Islet precursor cell (in vitro differentiated cells): ENCODE data around the gene NEK4.
A peak's percentile ranks its signal among the peaks of the same experiment; 100 is the strongest.
"Not testable (repeated sequence)": the region's sequence is repeated elsewhere in the genome, so short reads cannot be mapped to it uniquely, and the experiment has no call there.

ENCODE experiments used
- DNase-seq: peaks from one replicate; pipeline ENCODE4 v3.0.0-alpha.2; 2018

Gene NEK4

DNA sequence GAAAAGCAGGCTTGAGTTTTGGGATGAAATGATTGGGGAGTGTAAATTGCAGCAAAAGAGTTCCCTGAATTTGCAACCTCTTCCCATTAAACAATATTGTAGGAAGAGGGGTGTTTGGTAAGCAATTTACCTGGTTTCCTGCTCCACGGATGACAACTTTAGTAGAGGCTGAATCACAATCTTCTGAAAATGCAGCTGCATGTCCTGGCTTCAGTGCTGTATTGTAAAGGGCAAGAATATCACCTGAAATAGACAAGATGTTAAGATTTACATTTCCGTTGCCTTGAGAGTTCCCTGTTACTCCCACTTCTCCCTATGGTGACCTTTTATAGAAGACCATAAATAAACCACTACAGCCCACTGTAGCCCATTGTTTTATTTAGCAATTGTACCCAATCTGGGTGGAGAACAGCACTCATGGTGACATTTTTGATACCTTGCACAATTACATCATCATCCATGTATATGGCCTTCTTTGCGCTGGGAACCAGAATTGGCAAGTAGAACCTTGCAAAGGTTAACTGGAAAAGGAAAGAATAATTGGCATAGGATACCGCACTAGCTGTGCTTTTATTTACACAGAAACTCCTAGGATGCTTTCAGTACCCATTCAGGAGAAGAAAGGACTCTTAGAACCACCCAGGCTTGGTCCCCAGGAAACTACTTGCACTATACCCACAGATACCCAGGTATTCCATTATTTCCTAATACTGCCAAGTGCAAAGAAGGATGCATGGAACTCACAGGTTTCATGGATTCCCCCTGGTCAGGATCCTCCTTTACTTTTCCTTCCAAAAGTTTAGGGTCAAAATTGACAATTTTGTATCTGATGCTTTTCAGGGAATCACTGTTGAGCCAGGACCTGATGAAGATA lies 74.7 kb downstream of the NEK4 start:
- no peak for DNase-seq

DNA sequence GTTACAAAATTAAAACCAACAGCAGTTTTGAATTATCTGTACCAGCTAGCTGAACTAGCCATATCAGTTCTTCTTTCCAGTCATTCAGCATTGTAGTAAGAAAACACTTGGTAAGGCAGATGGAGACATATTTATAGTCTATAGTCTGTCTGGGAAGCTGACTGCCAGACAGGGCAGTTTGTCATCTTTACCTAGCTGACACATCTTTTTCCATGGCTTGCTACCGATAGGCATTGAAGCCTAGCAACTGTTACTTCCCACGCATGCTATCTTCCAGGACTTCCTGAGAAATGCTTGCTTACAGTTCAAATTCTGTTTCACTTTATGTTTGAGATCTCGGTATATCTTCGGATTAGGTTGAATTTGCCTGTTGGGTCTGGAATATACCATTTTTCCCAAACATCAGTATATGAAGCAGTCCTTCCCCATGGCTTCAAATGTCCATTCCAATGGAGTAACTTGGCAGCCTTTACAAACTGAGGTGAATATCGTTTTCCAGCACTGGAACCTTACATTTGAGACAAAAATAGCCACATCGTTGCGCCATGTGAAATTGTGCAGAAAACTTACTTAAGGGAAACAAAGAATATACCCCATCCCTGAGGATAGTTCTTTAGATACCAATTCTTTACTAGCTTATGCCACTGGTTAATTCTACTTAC lies 76.1 kb downstream of the NEK4 start:
- no peak for DNase-seq

DNA sequence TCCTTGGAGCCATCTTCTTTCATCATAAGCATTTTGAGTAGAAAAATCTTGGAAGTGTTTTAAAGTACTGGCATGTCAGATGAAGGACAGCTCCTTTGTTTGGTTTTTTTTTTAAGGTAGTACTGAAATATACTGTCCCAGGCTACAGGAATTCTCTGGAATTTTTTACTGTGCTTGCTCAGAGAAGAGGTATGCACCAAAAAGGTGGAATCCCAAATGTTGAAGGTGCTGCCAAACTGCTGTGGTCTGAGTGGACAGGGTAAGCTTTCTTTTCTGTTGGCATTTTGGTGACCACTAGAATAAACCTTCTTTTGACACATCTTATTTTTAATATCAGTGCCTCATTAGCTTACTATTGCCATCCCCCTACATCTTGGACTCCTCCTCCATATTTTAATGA lies 77.7 kb downstream of the NEK4 start:
- no peak for DNase-seq

DNA sequence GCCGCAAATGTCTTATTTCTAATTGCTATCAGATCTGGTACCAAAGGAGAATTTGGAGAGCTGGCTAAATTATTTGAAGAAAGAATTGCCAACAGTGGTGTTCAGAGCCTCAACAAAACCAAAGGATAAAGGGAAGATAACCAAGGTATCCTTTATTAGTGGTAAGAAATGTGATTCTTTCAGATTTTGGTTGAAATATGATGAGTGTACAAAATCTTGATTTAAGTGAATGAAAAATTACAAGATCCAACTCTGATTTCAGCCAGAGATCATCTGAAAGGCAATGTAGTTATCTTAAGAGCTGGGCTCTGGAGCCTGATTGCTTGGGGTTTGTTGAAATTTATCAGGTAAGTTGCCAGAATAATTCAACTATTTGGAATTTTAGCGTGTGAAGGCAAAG lies 80.2 kb downstream of the NEK4 start:
- no peak for DNase-seq

DNA sequence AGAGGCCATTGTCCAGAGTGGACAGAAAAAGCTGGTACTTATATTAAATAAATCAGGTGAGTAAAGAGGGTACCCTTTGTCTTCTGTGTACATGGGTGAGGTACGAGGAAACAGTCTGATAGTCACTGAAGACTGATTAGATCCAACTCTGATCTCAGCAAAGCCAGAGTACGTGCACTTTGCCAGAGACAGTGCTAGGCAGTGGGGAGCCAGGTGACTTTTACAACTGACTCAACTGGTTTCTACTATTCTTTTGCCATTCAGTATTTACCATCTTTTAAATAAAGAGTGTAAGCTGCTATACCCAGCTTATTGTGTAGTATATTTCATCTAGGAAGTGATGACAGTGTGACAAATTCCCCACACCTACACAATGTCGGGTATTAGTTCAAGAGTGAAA lies 81.6 kb downstream of the NEK4 start:
- DNase-seq = no peak

DNA sequence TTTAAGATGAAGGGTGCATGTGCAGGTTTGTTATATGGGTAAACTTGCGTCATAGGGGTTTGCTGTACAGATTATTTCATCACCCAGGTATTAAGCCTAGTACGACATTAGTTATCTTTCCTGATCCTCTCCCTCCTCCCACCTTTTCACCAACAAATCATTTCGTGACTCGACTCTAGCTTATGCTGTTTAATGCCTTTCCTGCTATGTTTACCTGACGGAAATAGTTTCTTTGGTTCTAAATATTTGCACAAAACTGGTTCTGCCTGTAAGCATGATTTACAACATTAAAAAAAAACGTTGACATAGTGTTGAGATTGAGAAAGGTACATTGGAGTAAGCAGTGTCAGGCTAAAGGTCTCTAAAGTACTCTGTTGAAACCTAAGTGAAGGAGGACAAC lies 82.5 kb downstream of the NEK4 start:
- no peak for DNase-seq

DNA sequence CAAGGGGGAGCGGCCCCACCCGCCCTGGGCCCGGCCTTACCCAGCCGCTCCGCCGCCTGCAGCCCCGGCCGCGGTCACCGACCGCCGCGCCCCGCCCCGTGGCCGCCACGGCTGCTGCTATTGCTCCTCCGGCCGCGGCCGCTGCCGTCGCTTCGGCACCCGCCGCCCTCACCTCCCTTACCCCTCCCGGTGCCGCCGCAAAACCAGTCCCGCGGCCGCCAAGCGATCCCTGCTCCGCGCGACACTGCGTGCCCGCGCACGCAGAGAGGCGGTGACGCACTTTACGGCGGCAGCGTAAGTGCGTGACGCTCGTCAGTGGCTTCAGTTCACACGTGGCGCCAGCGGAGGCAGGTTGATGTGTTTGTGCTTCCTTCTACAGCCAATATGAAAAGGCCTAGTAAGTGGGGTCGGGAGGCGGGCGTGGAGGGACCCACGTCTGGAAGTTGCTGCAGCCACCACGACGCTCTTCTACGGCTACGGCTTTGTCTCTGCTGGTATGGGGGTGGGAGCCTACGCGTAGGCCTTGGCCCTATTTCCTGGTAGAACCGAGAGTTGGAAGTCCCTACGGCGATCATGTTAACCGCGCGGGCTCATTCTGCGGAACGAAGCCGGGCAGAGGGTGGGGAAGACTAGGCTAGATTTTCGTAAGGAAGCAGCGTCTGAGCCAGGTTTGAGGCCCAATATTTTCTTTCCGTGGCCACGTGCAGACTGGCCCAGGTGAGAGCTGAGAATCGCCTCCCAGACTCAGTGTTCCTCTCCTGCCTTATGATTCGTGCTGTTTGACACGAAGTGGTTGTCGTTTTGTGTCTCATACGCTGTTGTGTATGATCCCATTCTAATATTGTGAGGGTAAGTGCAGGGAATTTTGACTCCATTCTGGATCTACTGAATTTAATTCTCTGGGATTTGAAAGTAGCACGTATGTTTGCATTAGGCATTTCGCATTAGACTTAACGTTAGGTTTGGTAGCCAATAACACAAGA lies 84.7 kb downstream of the NEK4 start, which contains the start of the genes GNL3 and PBRM1:
GNL3 (plus strand) TSS at position 324 of the 983 bp plus-strand sequence; CDS start at position 385, 61 bp downstream.
PBRM1 (minus strand) TSS at position 205 of the 983 bp plus-strand sequence.
- DNase-seq = peak; percentile 96

DNA sequence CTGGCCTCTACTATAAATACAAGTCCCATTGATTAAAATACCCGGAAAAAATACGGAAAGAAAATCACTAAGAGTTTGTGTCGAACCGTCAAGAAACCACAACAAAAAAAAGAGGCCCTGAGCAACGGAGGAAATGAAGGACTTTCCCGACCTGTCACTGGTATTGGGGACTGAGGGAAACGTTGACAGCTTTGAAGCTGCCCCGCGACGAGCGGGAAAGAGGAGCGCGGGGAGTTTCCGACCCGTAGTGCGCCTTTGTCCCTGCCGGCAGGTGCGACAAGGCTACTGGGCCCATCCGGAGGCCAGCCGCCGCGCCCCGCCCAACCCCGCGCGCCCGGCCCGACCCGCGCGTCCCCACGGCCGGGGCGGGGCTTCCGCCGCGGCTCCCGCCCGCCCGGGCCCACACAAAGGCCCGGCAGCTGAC lies 85.4 kb downstream of the NEK4 start:
- peak; percentile 88 for DNase-seq

DNA sequence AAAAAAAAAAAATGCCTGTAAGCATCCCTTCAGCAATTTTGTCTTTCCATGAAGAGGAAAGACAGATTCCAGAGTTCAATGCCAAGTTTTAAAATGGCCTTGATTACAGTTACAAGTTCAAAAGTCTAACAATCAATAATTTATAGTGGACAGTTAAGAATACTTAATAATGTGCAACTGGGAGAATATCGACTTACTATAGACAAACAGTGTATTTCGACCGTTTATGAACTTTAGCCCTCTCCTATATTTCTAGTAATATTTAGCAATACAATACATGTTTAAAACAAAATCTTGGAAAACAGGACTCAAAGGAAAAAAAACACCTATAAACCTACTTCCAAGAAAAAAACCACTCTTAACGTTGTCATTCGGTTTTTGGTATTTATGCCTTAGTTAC lies 86.6 kb downstream of the NEK4 start:
- no peak for DNase-seq

DNA sequence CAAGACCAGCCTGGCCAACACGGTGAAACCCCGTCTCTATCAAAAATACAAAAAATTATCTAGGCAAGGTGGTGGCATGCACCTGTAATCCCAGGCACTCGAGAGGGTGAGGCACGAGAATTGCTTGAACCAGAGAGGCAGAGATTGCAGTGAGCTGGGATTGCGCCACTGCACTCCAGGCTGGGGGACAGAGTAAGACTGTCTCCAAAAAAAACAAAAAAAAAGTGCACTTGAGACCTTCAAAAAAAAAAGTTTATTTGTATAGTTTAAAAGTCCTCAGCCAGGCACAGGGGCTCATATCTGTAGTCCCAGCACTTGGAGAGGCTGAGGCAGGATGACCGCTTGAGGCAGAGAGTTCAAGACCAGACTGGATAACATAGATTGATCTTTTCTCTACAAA lies 87.1 kb downstream of the NEK4 start:
- DNase-seq = no peak

DNA sequence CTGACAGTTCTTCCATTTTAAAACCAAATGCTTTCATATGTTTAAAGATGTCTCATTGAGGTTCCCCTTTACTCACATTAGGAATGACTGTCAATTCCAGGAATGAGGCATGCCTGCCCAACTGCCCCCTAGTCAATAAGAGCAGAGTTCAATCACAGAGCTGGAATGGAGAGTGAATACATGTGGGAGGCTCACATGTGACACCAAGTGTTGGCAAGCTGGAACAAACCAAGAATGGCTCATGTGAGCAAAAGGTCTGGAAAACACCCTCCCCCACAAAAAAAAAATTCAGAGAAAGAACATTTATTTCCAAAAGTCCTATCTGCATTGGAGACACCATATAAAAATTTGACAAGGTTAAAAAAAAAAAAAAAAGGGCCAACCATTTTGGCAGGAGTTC lies 88.7 kb downstream of the NEK4 start:
- peak; percentile 56 for DNase-seq

DNA sequence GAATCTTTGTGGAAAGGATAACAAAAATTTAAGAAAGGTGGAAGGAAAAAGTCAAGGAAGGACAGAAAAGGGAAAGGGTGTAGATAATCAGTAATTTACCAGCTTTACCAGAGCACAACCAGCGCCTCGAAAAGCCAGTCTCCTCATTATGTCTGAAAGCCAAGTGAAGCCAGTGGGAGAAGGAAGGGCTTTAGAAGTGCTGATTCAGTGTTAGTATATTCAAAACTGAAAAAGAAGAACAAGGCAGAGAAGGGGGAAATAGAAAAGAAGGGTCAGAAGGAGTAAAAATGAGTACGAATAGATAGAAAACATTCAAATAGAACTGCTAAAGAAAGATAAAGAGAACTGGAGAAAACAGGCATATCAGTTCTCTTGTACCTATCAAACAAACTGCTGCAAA lies 89.1 kb downstream of the NEK4 start:
- DNase-seq = no peak

DNA sequence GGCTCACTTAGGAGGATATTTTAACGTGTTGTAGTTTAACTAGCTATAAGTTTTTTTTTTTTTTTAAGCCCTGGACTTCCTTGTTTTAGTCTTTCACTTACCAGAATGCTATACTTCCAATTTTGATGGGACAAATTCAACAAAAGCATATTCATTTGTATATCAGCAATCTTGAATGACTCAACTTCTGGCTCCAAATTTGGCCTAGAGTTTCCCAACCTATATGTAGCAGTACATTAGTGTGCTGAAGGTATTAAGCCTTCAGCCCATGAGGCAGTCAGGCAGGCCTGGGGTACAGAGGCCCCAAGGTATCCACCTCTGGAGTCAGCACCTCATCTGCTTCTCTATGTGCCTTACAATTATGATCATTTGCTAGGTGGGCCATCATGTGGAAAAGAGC lies 90.9 kb downstream of the NEK4 start:
- DNase-seq = no peak

DNA sequence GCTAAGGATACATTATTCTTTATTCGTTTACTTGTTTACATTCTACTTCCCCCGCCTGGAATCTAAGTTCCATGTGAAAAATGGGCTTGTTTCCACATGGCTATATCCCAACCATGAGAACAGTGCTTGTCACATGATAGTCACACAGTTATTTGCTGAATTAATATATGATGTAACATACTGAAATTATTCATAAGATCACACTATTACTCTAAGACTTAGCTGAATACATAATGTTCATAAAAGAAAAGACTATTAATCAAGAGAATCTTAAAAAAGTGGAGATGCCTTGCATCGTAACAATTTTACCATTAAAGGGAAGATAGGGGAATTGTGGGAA lies 91.6 kb downstream of the NEK4 start:
- no peak for DNase-seq

DNA sequence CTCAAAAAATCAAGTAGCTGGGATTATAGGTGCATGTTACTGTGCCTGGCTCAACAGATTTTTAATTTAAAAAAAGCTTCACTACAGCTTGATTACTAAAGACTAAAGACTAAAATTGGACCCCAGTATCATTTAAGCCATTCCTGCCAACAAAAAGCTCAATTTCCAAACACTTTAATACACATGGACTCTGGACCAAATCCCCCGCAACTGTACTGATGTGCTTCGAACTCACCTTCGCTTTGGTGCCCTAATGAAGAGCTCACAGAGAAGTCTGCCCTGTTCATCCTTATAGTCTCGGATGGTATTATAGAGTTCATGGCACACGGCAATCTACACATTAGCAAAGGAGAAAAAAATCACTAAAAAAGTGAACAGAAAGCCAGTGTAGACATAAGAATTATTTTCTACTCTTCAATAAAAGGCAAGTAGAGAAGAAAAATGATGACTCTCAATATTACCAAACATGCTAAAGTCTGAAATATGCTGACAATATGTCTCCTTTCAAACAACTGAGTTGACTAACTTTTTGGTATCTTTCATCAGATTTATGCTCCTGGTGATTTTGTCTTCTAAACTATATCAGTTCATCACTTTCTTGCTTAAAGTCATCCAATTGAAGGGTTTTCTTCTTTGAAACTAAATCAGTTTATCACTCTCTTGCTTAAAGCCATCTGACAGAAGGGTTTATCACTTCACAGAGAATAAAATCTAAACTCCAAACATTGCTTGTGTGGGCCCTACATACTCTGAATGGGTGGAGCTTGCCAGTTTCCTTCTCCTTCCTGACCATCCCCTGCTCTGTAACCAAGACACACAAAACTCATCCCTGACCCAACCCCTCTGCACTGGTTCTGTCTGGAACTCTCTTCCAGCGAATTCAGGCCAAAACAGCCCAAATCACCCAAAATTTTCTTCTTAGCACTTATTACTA lies 92.2 kb downstream of the NEK4 start:
- no peak for DNase-seq

DNA sequence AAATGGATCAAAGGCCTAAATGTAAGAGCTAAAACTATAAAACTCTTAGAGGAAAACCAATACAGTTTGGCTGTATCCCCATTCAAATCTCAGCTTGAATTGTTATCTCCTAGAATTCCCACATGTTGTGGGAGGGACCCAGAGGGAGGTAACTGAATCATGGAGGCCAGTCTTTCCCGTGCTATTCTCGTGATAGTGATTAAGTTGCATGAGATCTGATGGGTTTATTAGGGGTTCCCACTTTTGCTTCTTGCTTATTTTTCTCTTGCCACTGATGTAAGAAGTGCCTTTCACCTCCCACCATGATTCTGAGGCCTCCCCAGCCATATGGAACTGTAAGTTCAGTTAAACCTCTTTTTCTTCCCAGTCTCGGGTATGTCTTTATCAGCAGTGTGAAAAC lies 94.5 kb downstream of the NEK4 start:
- DNase-seq = not testable (repeated sequence)

DNA sequence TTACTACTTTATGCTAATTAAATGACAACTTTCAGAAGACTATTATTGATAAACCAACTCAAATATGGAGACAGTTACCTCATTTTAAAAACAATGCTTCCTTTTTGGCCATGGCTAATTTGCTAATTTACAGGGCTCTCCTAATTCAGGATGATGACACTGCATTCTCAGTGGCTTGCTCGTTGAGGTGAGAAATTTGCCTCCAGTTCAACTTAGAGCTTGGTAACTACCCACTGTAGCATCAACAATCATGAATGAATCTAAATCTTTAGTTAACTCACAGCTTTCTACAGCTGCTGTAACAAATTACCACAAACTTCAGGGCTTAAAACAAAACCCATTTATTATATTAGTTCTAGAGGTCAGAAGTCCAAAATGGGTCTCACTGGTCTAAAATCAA lies 99.1 kb downstream of the NEK4 start:
- no peak for DNase-seq

DNA sequence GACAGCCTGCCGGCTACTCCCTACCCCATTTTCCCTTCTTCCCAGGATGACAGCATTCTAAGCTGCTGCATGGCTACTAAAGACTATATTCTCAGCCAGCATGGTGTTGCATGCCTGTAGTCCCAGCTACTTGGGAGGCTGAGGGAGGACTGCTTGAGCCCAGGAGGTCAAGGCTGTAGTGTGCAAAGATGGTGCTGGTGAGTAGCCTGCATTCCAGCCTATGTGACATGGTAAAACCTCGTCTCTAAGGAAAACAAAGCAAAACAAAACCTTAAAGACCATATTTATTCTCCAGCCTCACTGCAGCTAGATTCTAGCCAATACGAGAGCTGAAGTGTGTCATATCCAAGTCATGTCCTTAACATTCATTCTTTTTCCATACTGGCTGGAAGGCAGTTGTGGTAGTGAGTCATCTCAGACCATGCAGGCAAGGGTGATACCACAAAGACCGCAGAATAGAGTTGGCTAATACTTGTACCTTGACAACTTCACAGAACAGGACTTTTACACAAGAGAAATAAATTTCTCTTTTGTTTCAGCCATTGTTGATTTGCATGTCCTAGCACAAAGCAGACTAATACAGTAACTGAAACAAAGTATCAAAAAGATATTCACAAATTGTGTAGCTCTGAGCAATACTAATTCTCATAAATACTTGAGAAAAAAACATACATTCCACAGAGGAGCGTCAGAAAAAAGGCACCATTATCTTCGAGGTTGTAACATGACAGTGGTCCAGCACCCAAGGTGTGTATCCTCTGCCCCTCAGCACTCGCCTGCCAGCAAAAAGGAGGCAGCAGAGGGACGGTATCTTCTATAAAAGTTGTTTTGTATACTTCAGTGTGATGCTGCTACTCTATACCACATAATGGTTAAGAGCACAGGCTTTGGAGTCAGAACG lies 99.9 kb downstream of the NEK4 start:
- DNase-seq = peak; percentile 75

DNA sequence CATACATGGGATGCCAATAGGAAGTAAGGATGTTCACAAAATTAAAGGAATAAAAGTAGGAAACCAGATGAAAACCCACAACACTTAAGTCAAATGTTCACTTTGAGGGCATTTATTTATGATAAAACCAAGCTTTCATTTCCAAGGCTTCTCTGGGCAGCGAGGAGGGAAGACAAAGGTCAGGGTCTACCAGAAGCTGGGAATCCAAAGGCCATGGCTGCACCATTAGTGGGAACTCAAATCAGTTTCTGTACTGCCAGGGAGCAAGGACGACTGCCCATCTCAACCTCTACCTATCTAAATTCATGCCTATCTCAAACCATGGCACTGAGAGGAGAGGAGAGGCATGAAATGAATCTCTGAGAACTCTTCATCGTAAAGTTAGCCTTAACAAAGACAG lies 107.6 kb downstream of the NEK4 start:
- DNase-seq = no peak

DNA sequence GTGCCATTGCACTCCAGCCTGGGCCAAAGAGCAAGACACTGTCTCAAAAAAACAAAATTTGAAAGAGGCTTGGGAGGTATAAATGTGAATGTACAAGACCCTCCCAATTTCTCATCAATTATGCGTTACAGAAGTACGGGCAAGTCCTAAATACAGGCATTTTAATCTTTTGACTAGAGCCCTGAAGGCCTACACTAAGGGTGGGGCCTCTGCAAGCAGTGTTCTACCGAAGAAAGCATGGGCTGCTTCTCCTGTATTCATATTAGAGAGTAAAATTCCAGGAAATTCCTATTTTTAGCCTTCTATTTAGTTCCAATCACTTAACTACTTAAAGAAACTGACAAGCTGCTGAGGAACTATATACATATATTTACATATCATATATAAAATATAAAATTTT lies 110.7 kb downstream of the NEK4 start:
- DNase-seq = no peak
